Kidney (tissue), 14 donors: ENCODE measurements around the gene PIBF1. TPM values are rescaled to one million over a fixed set of nuclear protein-coding genes. Genes with fewer than 3 reads are reported as not detected.

Experiments
- DNase-seq, 5 donors: peaks; one replicate each; pipeline ENCODE4 v3.0.0-alpha.2; 2013 to 2020
- FAIRE-seq: peaks from 2 replicates; lab custom pipeline; 2012; peaks lifted over from hg19 to GRCh38; lab: Jason Lieb, UNC
- H3K27ac ChIP-seq, 2 donors: one replicate each; pipeline ENCODE4 v1.7.0; 2013; ENCODE audit warnings: low read depth in 2 of 2, low read length in 2 of 2, inconsistent platforms in 1 of 2
- H3K27me3 ChIP-seq: one replicate; pipeline ENCODE4 v1.7.1; 2013; ENCODE audit warnings: low read length, inconsistent platforms; ENCODE audit not compliant: control insufficient read depth, insufficient read depth
- H3K36me3 ChIP-seq, 3 donors: one replicate each; pipeline versions ENCODE4 v1.7.0 to v1.7.1; 2013; ENCODE audit warnings: low read length in 3 of 3, control low read depth in 1 of 3, inconsistent platforms in 1 of 3; ENCODE audit not compliant: insufficient read depth in 3 of 3, control insufficient read depth in 2 of 3
- H3K4me1 ChIP-seq, 3 donors: one replicate each; pipeline versions ENCODE4 v1.7.0 to v1.7.1; 2013; ENCODE audit warnings: low read length in 3 of 3, inconsistent platforms in 1 of 3, low read depth in 1 of 3; ENCODE audit not compliant: control insufficient read depth in 2 of 3, insufficient read depth in 2 of 3
- H3K4me3 ChIP-seq, 3 donors: one replicate each; pipeline versions ENCODE4 v1.7.0 to v1.8.1; 2013; ENCODE audit warnings: low read length in 3 of 3, control low read depth in 1 of 3, inconsistent platforms in 1 of 3
- H3K9ac ChIP-seq, 3 donors: one replicate each; pipeline versions ENCODE4 v1.7.0 to v1.7.1; 2013; ENCODE audit warnings: low read length in 3 of 3, control low read depth in 1 of 3, inconsistent platforms in 1 of 3
- H3K9me3 ChIP-seq, 3 donors: one replicate each; pipeline versions ENCODE4 v1.7.0 to v1.7.1; 2013; ENCODE audit warnings: low read length in 3 of 3, control low read depth in 1 of 3, inconsistent platforms in 1 of 3; ENCODE audit not compliant: control insufficient read depth in 2 of 3, insufficient read depth in 1 of 3
- intact Hi-C: fragments of 100-400 bp; cut with DNase I; formaldehyde crosslinking; loops from one replicate; pipeline ENCODE4 v1.11.1; 2022
- polyA plus RNA-seq: library from polyadenylated mRNA; stranded (reverse); fragments of 350-450 nt; fragmentation: Illumina TruSeq; extraction: RNeasy Lipid Tissue Mini Kit (QIAGEN cat#74804); gene quantifications from one replicate; pipeline ENCODE4 v1.2.3, GENCODE V29; 2014; ENCODE audit warnings: low read depth, low replicate concordance; ENCODE audit not compliant: insufficient read depth
- total RNA-seq: library from RNA; stranded (reverse); fragmentation: NEBNext Ultra II Directional; extraction: Animal tissue kit (Norgen Biotek cat#: 25700); gene quantifications from one replicate; pipeline ENCODE4 v1.2.1, GENCODE V29; 2021
- TF ChIP-seq, protein P1 (sequence below): IDR thresholded peaks from 3 replicates; pipeline ENCODE4 v1.5.1; 2012; ENCODE audit warnings: mild to moderate bottlenecking, moderate library complexity, borderline replicate concordance; ENCODE audit not compliant: insufficient read depth; ENCODE audit errors: extremely low read depth
- donor health status: control.
- donor health status: control.
- donor health status: control.
- donor health status: control.
- donor health status: control.
- donor health status: DM: yes; HTN: yes; CAD: no.
- donor health status: Normal renal cell carcinoma (clear cell type).

Gene PIBF1
- total and polyA plus RNA-seq, 2 donors from 2014 or later = 17.6 to 30.5 TPM

DNA sequence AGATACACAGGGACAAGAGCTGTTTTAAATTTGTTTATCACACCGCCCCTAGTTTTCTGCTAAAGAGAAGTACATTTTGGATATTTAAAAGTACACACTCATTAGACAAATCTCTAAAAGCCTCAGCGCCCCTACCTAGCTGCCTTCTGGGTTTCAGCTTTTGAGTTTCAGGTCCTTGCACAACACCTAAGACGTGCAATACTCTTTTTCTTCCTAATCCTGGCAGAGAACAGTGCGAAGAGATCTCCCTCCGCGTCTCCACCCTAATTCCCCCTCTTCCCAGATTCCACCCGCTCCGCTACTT, 276.5 kb downstream of the PIBF1 start:
- H3K9ac ChIP-seq = peak overlapping the region in 2 of 3 donors; percentile 58 to 76
- peaks cover 0 to 4% (median 0%) of the 10 kb centered on the region in 3 donors for H3K36me3 ChIP-seq
- H3K4me3 ChIP-seq = peak overlapping the region; percentile 58 to 86 (median 80)
- H3K27ac ChIP-seq = peak overlapping the region in 1 of 2 donors; percentile 73
- DNase-seq (no peak), FAIRE-seq (no peak)
- TF ChIP-seq, protein P1, sequence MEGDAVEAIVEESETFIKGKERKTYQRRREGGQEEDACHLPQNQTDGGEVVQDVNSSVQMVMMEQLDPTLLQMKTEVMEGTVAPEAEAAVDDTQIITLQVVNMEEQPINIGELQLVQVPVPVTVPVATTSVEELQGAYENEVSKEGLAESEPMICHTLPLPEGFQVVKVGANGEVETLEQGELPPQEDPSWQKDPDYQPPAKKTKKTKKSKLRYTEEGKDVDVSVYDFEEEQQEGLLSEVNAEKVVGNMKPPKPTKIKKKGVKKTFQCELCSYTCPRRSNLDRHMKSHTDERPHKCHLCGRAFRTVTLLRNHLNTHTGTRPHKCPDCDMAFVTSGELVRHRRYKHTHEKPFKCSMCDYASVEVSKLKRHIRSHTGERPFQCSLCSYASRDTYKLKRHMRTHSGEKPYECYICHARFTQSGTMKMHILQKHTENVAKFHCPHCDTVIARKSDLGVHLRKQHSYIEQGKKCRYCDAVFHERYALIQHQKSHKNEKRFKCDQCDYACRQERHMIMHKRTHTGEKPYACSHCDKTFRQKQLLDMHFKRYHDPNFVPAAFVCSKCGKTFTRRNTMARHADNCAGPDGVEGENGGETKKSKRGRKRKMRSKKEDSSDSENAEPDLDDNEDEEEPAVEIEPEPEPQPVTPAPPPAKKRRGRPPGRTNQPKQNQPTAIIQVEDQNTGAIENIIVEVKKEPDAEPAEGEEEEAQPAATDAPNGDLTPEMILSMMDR = no peak
- H3K27me3 ChIP-seq = peaks cover 5% of the 10 kb centered on the region
- no peaks in the 10 kb centered on the region for H3K9me3 ChIP-seq
- peaks cover 0 to 7% (median 0%) of the 10 kb centered on the region in 3 donors for H3K4me1 ChIP-seq
- intact Hi-C loops = no loop called here

DNA sequence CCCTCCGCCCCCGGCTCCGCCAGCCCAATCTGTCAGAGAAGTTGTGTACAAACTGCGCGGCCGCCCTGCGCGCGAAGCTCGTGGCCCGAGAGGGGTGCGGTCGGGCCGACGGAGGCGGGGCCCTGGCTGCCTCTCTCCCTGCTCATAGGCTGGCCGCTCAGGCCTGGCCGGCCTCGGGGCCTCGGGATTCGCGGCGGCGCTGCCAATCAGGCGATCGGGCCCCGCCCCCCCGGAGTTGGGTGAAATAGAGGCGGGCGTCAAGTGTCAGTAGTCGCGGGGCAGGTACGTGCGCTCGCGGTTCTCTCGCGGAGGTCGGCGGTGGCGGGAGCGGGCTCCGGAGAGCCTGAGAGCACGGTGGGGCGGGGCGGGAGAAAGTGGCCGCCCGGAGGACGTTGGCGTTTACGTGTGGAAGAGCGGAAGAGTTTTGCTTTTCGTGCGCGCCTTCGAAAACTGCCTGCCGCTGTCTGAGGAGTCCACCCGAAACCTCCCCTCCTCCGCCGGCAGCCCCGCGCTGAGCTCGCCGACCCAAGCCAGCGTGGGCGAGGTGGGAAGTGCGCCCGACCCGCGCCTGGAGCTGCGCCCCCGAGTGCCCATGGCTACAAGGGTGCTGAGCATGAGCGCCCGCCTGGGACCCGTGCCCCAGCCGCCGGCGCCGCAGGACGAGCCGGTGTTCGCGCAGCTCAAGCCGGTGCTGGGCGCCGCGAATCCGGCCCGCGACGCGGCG, 277.0 kb downstream of the PIBF1 start, which contains the start of gene KLF5:
Gene KLF5 (plus strand): TSS at position 270 of the 724 bp plus-strand sequence. CDS start 323 bp downstream, at position 593.
- intact Hi-C loops = no loop called here
- H3K4me3 ChIP-seq = peak within 1 kb of the TSS; percentile 80 to 86 (median 85)
- DNase-seq (peak; percentile 95 to 99 (median 96)), FAIRE-seq (no peak)
- no peaks in the 10 kb centered on the region for H3K9me3 ChIP-seq
- H3K27me3 ChIP-seq = peaks cover 5% of the 10 kb centered on the region
- TF ChIP-seq, protein P1 = peak; percentile 1
- H3K4me1 ChIP-seq = peaks cover 0 to 7% (median 0%) of the 10 kb centered on the region in 3 donors
- peak within 1 kb of the TSS; percentile 49 to 81 for H3K27ac ChIP-seq
- peak within 1 kb of the TSS; percentile 38 to 76 (median 62) for H3K9ac ChIP-seq
- H3K36me3 ChIP-seq = peaks cover 0 to 4% (median 0%) of the 10 kb centered on the region in 3 donors

DNA sequence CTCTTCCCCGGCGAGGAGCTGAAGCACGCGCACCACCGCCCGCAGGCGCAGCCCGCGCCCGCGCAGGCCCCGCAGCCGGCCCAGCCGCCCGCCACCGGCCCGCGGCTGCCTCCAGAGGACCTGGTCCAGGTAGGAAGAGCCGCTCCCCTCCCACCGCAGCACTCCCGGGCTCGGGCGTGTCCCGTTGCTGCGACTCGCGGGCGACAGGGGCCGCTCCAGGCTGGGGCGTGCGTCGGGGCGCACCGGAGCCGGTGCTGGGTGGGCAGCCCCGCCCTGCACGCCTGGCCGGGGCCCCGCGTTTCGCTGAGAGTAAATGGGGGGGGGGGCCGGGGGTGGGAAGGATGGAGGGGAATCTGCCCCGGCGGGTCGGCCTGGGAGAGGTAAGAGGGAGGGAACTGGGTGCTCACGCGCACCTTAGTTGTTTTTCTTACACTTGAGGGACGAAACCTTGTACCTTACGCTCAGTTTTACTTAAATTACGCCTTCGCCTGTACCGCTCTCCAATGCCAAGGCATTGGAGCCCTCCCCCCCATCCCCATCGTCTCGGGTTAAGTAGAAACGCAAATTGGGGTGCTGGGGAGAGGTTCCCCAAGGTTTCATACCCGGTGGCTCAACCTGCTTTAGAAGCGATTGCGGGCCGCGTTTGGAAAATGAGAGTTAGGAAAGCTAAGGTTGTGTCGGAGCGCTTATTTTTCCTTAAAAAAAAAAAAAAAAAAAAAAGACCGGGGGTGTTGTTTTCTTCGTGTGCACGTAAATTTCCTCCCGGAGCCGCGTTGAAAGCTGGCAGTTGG, 277.7 kb downstream of the PIBF1 start:
- TF ChIP-seq, protein P1 = peak; percentile 45
- FAIRE-seq = no peak
- intact Hi-C loops = no loop called here

More for the DNA sequence above, 277.7 kb downstream of the PIBF1 start:
- Histone ChIP-seq H3K4me1 (peaks cover 0 to 7% (median 0%) of the 10 kb centered on the region in 3 donors), H3K4me3 (peak overlapping the region; percentile 76 to 86 (median 85)), H3K36me3 (peaks cover 0 to 4% (median 0%) of the 10 kb centered on the region in 3 donors), H3K27me3 (peaks cover 5% of the 10 kb centered on the region), H3K9me3 (no peaks in the 10 kb centered on the region), H3K27ac (peak overlapping the region; percentile 9 to 81), H3K9ac (peak overlapping the region in 2 of 3 donors; percentile 57 to 62)
- peak; percentile 71 to 93 (median 82) for DNase-seq
